ENCODE data around the gene ZBTB33.

The ZBTB33 gene

DNA sequence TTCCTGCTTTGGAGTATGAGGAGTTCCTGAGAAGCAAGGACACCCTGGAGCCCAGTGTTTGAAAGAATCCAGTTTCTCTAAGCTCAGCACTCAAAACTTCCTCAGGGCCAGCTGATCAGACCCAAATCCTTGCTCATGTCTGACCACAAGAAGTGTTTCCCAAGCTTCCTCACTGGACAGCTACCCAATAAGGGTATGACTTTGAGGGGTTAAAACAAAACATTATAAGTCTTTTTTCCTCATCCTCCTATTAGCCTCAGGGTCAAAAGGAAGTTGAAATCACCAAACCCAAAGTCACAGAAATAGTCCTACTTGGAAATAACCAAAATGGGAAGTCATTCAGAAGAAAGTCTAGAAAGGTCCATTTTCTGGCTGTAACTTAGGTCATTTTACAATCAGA lies 13.7 kb downstream of the ZBTB33 start:
- DNase-seq: no peak

DNA sequence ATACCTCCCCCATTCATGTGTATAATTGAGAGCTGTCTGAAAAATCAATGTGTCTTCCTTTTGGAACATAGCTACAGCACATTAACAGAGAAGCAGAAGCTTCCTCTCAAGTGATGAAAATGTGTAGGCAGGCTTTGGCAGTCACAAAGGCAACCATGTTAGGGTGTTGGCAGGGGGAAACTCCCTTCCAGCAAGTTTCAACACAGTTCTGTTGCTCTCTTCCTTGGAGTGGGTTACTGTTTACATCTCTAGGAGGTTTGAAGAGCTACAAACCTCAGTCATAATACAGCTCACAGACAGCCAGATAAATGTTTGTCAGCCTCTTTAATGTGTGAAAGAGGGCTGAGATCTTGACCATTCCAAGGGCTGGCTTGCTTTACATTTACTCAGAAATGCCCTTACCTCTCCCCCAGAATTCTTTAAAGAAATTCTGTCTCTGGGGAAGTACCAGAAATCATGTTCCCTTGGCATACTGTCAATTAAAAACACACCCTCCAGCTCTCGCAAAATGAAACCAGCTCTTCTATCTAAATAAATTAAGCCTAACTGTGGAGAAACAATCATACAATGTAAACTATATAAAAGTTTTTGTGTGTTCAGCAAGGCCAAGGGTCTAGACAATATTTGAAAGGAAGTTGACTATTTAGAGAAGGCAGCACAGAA lies 18.9 kb downstream of the ZBTB33 start:
- no peak for DNase-seq

- no peak for DNase-seq
Measured at GRCh38 chrX:120270567-120270966, 20.0 kb downstream of the ZBTB33 start.

GRCh38 chrX:120271218-120271617 lies 20.6 kb downstream of the ZBTB33 start:
- DNase-seq: no peak

DNA sequence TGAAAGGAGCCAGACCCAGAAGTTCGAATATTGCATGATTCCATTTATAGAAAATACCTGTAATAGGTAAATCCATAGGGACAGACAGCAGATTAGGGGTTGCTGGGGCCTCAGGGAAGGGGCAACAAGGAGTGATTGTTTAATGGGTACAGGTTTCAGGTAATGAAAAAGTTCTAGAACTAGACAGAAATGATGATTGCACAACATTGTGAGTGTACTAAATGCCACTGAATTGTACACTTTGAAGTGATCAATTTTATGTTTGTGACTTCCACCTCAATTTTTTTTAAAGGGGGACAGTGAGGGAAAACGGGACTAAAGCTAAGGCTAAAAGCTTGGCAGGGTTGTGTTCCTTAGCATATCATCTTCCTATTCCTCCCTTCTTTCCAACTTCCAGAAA lies 23.5 kb downstream of the ZBTB33 start:
- no peak for DNase-seq

- DNase-seq: no peak
Measured at GRCh38 chrX:120274958-120275357, 24.3 kb downstream of the ZBTB33 start.

GRCh38 chrX:120281021-120281624 lies 30.5 kb downstream of the ZBTB33 start:
- DNase-seq: no peak

GRCh38 chrX:120281761-120282160 lies 31.1 kb downstream of the ZBTB33 start:
- DNase-seq: no peak

DNA sequence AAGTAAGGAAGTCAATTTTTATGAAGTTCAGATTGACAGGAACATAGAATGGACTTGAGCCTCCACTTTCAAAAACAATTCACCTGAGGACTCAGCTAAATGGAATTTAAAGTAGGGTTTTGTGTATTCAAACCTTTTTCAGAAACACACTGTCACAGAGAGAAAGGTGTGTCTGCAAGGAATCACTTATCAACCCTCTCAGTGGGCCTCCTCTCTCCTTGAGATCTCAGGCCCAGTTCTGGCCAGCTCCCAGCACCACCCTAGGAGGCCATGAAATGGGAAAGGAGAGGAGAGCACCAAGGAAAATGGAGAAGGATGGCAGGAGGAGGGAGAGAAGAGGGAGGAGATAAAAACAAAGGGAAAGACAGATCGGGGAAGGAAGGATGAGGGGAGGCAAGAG lies 32.1 kb downstream of the ZBTB33 start:
- no peak for DNase-seq

- no peak for DNase-seq
Measured at GRCh38 chrX:120286733-120287512, 36.3 kb downstream of the ZBTB33 start.

GRCh38 chrX:120287513-120288112 lies 37.0 kb downstream of the ZBTB33 start:
- DNase-seq: no peak

- DNase-seq: no peak
Measured at GRCh38 chrX:120290107-120290506, 39.5 kb downstream of the ZBTB33 start.

- DNase-seq: no peak
Measured at GRCh38 chrX:120291211-120291610, 40.6 kb downstream of the ZBTB33 start.

GRCh38 chrX:120293015-120293414 lies 42.4 kb downstream of the ZBTB33 start:
- no peak for DNase-seq

DNA sequence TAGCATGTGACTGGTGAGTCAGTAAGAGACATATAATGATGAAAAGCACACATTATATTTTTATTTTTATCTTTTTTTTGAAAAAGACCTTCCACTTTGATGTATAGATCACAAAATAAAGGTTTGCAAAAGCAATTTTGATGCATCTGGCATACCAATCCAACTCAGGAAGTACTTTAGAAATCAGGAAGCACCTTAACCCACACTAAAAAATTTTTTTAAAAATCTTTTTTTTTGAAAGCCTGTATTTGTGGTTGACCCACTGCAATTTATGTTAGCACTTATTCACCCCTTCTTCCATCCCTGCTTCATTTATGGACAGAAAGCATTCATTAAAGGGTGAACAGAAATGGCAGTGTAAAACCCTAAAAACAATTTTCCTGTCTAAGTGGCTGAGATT lies 44.0 kb downstream of the ZBTB33 start:
- DNase-seq: peak; percentile 8 to 20

- DNase-seq: no peak
Measured at GRCh38 chrX:120297923-120298322, 47.3 kb downstream of the ZBTB33 start.

- DNase-seq: no peak
Measured at GRCh38 chrX:120299928-120300327, 49.3 kb downstream of the ZBTB33 start.

GRCh38 chrX:120301497-120301896 lies 50.9 kb downstream of the ZBTB33 start:
- DNase-seq: no peak

- no peak for DNase-seq
Measured at GRCh38 chrX:120301960-120302359, 51.3 kb downstream of the ZBTB33 start.

- peak; percentile 6 to 7 for DNase-seq
Measured at GRCh38 chrX:120302434-120302833, 51.8 kb downstream of the ZBTB33 start.

GRCh38 chrX:120304256-120304655 lies 53.6 kb downstream of the ZBTB33 start:
- no peak for DNase-seq

GRCh38 chrX:120305531-120306141 lies 55.0 kb downstream of the ZBTB33 start:
- DNase-seq: no peak

- DNase-seq: peak in 1 of 2 experiments; percentile 4
Measured at GRCh38 chrX:120306630-120307029, 56.0 kb downstream of the ZBTB33 start.

Data from Kasumi-1 (cell line).